GM21723 (cell line): ENCODE data around the gene LIFR.

Experiments used
- ATAC-seq: cut with Tn5 transposase; IDR thresholded peaks from one replicate; pipeline ENCODE4 v1.9.1; 2021; ENCODE audit warnings: mild to moderate bottlenecking, moderate library complexity; ENCODE audit not compliant: unreplicated experiment

LIFR gene

DNA sequence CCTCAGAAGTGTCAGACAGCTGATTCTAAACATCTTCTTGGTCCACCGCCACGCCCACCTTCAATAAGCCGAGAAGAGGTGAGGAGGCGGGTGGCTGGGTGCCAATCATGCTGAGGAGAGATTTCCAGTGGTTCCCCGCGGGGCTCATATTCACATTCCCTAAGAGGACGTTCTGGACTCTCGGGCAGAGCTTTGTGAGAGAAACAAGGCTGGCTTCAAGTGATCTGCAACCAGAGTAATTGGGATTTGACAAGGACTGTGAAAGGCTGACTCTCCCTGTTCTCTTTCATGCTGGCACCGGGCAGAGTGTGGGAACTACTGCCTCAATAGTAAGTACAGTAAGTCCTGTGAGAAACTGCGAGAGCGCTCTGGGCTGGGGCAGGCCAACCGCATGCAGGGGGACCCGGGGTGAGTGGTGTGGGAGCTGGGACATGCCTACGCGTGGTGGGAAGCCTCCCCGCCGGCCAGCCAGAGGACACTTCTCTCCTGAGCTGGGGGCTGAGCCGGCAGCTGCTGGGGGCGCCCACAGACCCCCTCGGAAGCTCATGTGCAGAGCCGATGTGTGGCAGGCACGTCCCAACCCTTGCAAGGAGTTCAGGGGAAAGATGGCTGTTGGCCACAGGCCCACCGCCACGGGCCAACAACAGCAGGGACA lies 110.9 kb downstream of the LIFR start:
- no peak for ATAC-seq

DNA sequence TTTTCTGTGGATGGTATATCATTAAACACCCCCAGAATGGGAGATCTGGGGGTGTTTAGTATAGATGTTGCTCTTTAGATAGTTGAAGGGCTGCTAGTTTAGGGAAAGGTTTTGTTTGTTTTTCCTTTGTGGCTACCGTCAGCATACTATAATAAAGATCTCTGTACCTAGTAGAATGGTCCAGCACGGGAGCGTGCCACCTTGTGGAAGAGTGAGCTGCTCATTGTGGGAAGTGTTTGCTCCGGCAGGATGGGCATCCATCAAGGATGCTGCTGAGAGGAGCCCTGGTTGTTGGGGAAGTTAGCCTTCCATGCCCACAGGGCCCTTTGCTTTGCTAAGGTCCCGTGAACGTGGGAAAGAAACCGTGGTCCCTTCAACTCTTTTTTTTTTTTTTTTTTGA lies 113.1 kb downstream of the LIFR start:
- no peak for ATAC-seq

DNA sequence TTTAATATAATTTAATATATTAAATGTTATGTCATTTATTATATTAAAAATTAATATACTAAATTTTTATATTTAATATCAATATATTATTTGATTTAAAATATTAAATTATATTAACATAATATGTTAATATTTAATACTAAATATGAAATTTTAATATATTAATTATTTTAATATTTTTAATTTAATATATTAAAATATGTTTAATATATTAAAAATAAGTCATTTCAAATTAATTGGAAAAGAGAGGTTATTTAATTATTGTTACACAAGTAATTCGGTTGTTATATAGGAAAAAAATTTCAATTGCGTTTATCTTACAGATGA lies 114.2 kb downstream of the LIFR start:
- no peak for ATAC-seq

DNA sequence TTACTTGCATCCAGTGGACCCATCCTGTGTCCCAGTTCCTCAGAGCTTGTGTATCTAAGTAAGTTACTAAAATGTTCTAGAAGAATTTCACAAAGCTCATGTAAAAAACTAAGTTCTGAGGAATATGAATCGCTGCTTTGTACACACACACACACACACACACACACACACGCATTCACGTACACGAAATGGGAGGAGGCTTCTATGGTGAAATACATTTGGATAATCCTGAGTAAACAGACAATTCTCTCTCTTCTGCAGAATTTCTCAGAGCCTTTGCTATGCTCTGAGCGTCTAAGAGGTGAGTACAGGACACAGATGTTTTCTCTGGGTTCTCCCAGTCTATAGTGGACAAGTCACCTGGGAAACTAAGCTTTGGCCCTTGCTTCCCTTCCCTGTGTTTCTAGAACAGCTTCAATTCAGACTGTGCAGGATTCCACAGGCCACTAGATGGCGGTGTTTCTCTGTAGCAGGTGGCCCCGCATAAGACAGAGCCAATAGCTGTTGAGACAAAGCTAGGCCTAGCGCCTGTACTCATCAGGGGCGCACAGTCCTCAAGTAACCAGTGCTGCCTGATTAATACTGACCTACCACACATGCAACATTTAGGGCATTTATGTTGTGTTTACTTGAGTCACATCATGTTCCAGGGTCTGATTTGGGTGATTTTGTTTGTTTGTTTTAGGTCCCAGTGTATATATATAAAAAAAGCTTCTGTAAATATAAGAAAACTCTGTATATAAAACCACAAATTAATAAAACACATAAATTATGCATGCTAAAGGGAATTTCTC lies 114.8 kb downstream of the LIFR start:
- peak; percentile 99 for ATAC-seq

DNA sequence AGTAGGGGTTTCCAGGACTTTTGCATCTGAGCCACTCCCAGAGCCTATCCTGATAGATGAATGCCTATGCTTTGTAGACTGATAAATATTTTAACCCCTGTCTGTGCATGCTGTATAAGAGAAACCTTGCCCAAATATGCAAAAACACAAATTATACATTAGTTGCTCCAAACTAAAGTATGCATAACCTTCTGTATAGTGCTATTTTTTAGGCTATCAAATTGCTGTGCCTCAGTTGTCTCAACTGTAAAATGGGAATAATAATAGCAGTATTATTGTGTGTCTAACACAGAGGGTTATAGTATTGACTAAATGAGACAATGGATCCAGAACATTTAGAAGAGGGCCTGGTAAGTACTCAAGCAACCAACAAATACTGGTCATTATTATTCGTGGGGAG lies 117.7 kb downstream of the LIFR start:
- ATAC-seq = no peak

DNA sequence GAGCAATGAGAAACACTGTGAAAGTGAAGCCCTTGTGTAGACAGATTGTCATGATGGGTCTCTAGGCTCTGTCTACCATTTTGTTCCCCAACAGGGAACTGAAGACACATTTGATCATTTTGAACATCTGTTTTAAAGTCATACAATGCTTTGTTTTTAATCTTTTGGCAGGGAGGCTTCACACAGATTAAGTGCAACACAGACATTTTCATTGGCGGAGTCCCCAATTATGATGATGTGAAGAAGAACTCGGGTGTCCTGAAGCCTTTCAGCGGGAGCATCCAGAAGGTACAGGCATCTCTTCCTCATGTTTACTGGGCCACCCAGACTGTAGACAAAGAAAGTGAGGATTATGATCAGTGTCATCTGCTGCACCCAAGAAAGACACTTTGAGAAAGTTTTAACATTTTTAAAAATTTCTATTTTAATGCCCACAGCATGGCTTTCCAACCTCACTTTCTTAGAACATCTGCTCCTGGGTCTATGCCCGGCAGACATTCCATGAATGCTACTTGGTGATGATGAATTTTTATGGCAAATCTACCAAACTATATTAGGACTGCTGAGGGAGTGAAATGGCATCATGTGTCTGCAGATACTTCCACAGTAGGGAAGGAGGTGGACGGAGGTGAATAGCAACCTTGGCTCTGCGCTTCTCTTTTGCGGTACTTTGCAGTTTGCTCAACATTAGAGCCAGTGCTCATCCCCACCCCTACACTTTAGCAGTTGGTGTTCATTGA lies 121.3 kb downstream of the LIFR start:
- ATAC-seq = no peak

DNA sequence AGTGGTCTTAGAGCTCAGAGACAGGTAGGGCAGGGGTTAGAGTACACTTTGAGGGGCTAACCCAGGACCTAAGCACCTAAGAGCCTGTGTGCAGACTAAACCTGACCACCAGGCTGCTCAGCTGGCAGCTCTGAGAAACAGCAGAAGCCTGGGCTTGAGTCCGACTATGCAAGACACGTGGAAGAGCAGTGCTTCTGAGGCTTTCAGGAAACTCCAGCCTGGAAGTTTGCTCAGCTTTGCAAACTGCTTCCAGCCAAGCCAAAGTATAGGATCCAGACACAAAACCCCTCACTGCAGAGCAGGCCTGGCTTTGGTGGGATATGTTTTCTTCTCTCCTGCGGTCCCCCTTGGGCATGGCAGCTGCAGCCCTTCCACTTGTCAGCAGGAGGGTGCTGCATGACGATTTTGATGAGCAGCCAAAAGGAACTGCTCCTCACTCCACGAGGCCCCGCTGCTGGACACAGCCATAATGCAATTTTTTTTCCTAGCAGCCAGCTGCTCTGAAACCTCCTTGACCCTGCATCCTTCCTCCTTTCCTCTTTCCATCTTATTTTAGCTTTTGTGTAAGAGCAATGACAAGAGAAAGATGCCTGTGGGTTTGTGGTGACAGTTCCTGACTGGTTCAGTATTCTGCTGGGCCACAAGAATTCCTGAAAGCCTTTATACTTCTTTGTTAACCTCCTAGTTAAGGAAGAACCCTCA lies 123.1 kb downstream of the LIFR start:
- no peak for ATAC-seq

DNA sequence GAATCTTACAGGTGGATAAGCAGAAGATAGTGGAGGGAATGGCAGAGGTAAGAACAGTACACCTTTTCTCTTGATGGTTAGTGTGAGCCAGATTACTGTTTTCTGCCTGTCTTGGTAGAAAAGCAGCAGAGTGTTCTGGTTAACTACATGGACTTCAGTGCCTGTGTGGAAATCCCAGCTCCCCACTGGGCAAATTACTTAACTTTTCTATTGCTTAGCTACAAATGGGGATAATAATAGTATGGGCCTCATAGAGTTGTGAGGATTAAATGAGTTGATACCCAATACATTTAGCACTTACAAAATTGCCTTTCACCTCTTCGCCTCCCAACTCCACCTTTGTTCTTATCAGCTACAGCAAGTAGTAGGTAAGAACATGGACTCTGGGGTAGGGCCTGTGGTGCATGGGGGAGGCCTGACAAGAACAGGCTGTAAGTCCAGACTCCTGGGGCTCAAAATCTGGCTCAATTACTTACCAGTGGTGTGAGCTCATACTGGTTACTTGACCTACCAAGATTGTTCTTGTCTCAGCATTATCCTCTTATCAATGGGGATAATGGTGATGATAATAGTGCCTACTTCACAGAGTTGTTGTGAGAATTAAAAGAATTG lies 125.1 kb downstream of the LIFR start:
- no peak for ATAC-seq

DNA sequence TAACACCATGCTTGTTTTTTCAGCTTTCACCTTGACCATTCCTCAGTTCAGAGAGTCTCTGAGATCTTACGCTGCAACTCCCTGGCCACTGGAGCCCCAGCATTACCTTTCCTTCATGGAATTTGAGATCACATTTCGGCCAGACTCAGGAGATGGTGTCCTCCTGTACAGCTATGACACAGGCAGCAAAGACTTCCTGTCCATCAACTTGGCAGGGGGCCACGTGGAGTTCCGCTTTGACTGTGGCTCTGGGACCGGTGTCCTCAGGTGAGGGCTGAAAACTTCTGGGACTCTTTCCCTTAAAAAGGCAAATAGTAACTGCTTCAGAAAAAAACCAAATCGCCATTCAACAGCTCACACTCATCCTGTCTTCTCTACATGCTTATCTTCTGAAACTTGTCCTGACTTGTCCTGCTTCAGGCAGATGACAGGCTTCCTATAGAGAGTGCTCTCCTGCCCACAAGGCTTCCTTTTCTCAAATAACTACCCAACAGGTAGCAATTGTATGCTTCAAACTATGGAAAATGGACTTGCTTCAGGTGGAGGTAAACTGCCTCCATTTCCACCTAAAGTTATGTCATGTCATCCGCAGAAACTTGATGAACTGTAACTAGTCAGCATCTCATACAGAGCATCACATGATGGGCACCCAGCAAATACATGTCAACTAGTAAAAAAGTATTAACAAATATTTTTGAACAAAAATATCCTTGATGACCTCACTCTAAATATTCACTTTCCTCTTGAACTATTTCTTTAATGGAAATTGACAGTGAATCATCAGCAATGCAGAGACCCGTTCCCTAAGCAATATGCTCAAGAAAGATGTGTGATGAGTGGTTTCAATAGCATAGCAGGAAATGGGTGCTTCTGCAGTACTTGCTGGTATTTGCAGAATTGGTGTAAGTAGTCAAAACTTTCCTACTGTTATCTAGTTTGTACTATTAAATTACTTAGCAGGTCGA lies 129.2 kb downstream of the LIFR start:
- ATAC-seq = no peak

DNA sequence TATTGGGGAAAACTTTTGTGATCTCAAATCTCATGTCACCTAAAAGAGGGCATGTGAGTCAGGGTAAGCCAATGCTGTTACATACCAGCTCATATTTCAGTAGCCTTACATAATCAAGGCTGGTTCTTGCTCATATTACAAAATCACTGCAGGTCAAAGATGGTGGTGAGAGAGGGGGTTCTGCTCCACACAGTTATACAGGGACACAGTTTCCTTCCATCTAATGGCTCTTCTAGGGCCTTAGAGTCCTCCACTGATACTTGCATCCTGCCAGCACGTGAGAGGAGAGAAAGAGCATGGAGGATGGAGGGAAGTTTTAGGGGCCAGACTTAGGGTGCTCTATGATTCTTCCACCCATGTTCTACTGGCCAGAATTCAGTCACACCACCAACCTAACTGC lies 130.0 kb downstream of the LIFR start:
- no peak for ATAC-seq
